GM12801 (cell line): ENCODE measurements around the gene LOX.

Experiments
- CTCF ChIP-seq: IDR thresholded peaks from one replicate; pipeline ENCODE4 v1.5.1; 2011; ENCODE audit warnings: control low read depth; ENCODE audit not compliant: insufficient read length; ENCODE audit errors: extremely low read depth

The LOX gene

GRCh38 chr5:122120493-122120892 is 42.4 kb upstream of the LOX start:
- no peak for TF ChIP-seq CTCF

- TF ChIP-seq CTCF, result no peak
Observed at GRCh38 chr5:122119205-122119604, 41.1 kb upstream of the LOX start.

- TF ChIP-seq CTCF, result no peak
Observed at GRCh38 chr5:122118356-122118948, 40.4 kb upstream of the LOX start.

GRCh38 chr5:122114501-122114900 is 36.4 kb upstream of the LOX start:
- TF ChIP-seq CTCF, result no peak

GRCh38 chr5:122112733-122113558 is 34.9 kb upstream of the LOX start:
- TF ChIP-seq CTCF, result no peak

GRCh38 chr5:122112063-122112462 is 34.0 kb upstream of the LOX start:
- no peak for TF ChIP-seq CTCF

GRCh38 chr5:122111460-122111859 is 33.4 kb upstream of the LOX start:
- TF ChIP-seq CTCF, result no peak
